GM21423 (cell line): ENCODE measurements around the gene FERD3L.
"Not testable (repeated sequence)": the region's sequence is repeated elsewhere in the genome, so short reads cannot be mapped to it uniquely, and the experiment has no call there.

Experiments
- ATAC-seq: cut with Tn5 transposase; IDR thresholded peaks from one replicate; pipeline ENCODE4 v1.9.1; 2021; ENCODE audit warnings: mild to moderate bottlenecking, moderate library complexity; ENCODE audit not compliant: unreplicated experiment

Gene FERD3L, protein sequence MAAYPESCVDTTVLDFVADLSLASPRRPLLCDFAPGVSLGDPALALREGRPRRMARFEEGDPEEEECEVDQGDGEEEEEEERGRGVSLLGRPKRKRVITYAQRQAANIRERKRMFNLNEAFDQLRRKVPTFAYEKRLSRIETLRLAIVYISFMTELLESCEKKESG

GRCh38 chr7:19144661-19145433 lies at the start of gene FERD3L:
Gene FERD3L (minus strand): TSS chr7:19145421. CDS start chr7:19145362, 59 bp downstream.
- no peak for ATAC-seq

GRCh38 chr7:19194417-19194816 lies 49.2 kb upstream of the FERD3L start:
- ATAC-seq, result not testable (repeated sequence)

GRCh38 chr7:19181634-19182033 lies 36.4 kb upstream of the FERD3L start:
- ATAC-seq, result no peak

GRCh38 chr7:19178595-19178994 lies 33.4 kb upstream of the FERD3L start:
- ATAC-seq, result no peak

DNA sequence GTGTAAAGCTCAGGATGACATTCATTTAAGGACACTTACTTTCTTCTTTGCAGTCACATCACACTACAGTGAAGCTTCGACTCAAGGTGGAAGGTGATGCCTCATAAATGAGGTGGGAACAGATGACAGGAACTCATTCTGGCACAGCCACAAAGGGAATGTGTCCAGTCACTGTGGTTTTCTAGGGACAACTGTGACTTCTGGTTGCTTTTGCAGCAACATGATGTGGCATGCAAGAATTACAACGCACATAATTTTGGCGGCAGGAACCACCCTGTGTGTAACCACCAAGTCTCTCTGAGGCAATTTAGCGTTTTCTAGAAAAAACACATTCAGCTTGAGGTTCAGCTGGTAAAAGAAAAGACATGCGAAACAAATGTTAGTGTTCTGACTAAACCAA lies 32.0 kb upstream of the FERD3L start:
- ATAC-seq, result no peak

- ATAC-seq, result no peak
Observed at GRCh38 chr7:19175241-19175640, 30.0 kb upstream of the FERD3L start.

DNA sequence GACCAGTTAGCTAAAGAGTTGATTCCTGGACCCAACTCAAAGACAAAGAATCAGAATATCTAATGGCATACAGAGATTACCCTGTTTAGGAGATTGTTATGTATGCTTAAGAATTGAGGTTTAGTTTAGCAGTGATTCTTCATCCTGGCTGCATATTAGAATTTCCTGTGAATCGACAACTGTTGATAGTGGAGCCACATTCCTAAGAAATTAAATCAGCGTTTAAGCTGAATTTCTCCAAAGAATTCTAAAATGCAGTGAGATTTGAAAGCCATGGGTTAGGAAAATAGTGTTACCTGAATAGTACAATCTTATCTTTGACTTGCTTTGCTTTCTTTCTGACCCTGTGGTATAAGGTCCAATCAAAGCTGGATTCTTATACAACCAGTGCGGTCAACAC lies 16.4 kb upstream of the FERD3L start:
- ATAC-seq, result no peak

GRCh38 chr7:19146699-19147098 lies 1.5 kb upstream of the FERD3L start:
- no peak for ATAC-seq

- ATAC-seq, result no peak
Observed at GRCh38 chr7:19145434-19146115, 354 bp upstream of the FERD3L start.

DNA sequence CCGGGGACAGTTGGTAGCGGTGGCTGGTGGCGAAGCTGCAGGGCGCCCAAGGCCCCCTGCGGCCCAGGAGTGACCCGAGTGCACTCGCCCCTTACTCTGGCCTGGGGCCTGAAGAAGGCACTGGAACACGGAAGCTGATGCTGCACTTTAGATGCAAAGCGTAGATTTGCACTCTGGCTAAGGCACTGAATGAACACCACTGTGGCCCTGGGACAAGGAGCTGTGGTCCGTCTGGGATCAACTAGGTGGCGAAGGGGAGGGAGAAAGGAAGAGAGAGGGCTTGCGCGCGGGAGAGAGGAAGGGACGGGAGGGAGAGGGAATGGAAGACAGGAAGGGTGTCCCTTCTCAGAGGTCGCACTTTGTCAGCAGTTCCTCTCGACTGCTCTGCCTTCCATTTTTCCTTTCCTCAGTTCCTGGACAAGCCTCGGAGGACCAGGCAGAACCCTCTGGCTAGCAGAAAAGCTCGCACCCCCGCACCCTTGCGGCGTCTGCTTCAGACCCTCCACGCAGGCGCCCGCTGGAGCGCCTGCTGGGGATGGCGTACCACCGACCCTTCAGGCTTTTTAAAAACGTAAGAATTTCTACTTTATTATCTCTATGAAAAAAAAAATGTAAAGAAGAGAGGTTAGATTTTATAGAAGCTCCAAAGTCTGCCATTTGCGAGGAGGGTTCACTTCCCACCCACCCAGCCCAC lies 1.2 kb downstream of the FERD3L start:
- no peak for ATAC-seq

- ATAC-seq, result no peak
Observed at GRCh38 chr7:19139706-19140327, 5.4 kb downstream of the FERD3L start.

GRCh38 chr7:19133886-19134285 lies 11.3 kb downstream of the FERD3L start:
- no peak for ATAC-seq

DNA sequence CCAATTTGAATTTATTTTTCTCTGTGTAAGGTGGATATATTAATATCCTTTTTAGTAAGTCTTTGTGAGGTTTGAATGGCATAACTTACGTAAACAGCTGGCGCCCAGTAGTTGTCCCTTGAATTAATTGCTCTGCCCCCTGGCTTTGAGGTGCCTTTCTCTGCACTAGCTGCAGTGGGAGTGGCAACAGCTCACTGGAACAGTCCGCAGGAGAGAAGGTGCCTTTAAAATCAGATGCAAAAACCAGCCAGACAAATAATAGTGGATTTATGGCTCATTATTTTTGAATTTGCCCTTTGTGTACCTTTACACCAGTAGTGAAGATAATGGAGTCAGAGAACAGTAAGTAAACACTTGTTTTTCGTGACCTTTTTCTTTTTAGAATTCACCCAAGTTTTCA lies 11.8 kb downstream of the FERD3L start:
- ATAC-seq, result no peak

- ATAC-seq, result no peak
Observed at GRCh38 chr7:19128856-19129255, 16.4 kb downstream of the FERD3L start.

GRCh38 chr7:19121977-19122588 lies 23.1 kb downstream of the FERD3L start:
- no peak for ATAC-seq

DNA sequence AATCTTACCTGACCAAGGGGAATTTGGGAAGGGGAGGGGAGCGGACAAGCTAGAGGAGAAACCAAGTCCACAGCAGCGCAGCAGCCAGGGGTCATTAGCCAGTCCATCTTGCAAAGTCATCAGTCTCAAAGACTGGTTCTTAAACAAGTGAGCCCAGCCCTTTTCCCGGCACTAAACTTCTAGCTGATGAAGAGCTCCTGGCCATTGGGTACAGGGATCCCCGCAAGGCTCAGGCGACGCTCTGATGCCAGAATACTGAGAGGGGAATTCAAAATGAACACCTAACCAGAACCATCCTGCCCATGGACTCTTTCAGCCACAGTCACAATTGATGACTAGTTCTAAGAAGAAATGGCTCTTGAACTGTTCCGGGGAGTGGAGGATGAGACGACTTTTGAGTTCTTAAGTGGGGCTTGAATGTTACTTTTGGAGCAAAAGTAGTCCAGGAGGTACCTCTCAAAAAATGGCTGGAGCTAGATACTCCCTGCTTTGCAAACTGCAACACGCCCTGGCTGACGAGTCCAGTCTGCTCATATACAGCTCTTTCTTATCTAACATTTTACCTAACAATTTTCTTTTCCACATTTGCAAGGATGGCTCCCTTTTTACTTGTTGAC lies 25.2 kb downstream of the FERD3L start:
- ATAC-seq, result no peak

GRCh38 chr7:19119372-19119771 lies 25.8 kb downstream of the FERD3L start:
- no peak for ATAC-seq

DNA sequence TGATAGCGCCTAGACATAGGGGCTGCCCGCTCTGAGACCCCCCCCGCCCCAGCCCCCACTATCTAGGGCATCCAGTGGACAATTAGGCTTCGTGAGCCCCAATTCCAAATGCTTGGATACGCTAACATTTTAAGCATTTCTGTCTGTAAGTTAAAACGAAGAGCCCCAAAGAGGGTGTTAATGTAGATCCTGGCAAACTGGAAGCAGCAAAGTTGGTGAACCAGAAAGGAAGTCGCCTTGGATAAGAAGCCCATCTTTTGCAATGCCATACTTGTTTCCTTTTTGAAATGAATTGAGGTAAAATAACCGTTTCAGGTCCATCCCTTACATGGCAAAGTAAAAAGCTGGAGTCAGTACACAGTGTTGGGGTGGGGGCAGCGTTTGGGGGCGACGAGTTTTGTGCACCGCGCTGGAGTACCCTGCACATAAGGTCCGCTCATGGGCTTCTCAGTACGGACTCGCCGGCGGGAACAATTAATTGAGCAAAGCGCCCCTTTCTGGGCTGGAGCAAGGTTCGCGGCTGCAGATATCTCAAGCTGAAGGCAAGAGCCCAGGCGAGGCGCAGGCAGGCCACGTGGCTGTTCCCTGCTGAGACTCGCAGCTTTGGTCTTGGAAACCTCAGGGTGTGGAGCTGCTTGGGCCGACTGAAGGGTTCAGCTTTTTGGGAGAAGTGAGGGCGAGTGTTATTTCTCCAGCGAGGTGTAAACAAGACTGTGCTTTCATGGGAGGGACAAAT lies 26.4 kb downstream of the FERD3L start:
- ATAC-seq, result no peak

DNA sequence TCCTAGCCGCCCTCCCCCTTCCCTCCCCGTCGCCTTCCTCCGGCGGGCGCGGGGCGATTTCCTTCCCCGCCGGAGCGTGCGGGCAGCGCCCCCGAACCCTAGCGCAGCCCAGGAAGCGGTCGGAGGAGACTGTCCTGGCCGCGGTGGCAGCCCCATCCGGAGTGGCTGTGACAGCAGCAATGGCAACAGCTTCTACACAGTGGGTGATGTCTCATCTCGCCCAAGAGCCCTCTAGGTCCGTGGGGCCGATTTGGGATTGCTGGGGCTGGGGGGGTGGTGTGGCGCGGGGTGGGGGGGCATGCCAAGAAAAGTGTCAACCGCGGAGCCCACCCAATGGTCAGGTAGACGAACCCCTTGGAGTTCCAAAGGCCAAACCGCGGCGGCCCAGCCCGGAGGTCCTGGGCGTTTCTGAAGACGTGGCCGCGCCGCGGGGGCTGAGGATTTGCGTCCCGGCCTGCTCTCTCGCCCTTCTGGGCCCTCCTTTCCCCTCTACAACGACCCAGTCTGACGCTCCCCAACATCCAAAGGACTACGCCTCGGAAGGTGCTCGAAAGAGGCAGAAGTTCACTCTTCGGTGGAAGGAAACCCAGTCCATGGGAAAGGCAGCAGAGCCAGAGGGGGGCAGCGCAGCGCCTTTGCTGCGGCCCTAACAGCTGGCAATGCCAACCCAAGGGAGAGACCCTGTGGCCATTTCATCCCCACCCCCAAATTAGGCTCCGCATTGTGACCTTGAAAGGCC lies 27.2 kb downstream of the FERD3L start:
- ATAC-seq, result no peak
